ENCODE results near the gene A4GALT. TPM values are rescaled to one million over a fixed set of nuclear protein-coding genes. Genes with fewer than 3 reads are reported as not detected.
A peak's percentile ranks its signal among the peaks of the same experiment; 100 is the strongest.

The A4GALT gene
- total and polyA plus RNA-seq, 2 experiments from 2014 or later, result 7.0 to 16.2 TPM

- no peak for TF ChIP-seq CTCF (conservative IDR thresholded peaks at IDR 0.05; ENCODE audit: low read depth in 2 of 2)
These were observed 66.7 kb downstream of the A4GALT start (continued) for GRCh38 chr22:42653999-42654398.

- Histone ChIP-seq H3K9me2 (ENCODE audit: insufficient read depth) (no peaks in the 10 kb centered on the region), H3K79me2 (replicated peaks; ENCODE audit: insufficient read depth) (peaks cover 11% of the 10 kb centered on the region; the same call in 1 of the 2 replicates), H3K4me3 (no peak overlapping the region), H3K4me2 (no peak overlapping the region), H2AFZ (no peak overlapping the region), H3K27me3 (ENCODE audit: insufficient read depth) (no peaks in the 10 kb centered on the region), H3K27ac (ENCODE audit: low read depth) (no peak overlapping the region), H3K4me1 (ENCODE audit: insufficient read depth) (peaks cover 6% of the 10 kb centered on the region; the same call in 1 of the 2 replicates), H3F3A (replicated peaks; ENCODE audit: low read depth) (no peaks in the 10 kb centered on the region), H3K36me3 (ENCODE audit: insufficient read depth) (no peaks in the 10 kb centered on the region), H4K20me1 (replicated peaks; ENCODE audit: insufficient read depth) (no peaks in the 10 kb centered on the region)
- TF ChIP-seq JUNB (IDR thresholded peaks at IDR 0.05; ENCODE audit: unreplicated experiment), result no peak
- no peak for TF ChIP-seq REST (IDR thresholded peaks at IDR 0.05; ENCODE audit: unreplicated experiment)
- TF ChIP-seq EZH2phosphoT487 (IDR thresholded peaks at IDR 0.05; ENCODE audit: unreplicated experiment), result no peak
- TF ChIP-seq ZNF331 (CRISPR knock-in tag; IDR thresholded peaks at IDR 0.05; ENCODE audit: low read depth), result no peak
- Mint-ChIP-seq H3K36me3 (ENCODE audit: low read depth) (no peaks in the 10 kb centered on the region), H3K4me3 (no peak overlapping the region), H3K27me3 (ENCODE audit: insufficient read depth, low read depth, poor library complexity) (peaks cover 16% of the 10 kb centered on the region), H3K27ac (no peak overlapping the region), H3K9me3 (no peaks in the 10 kb centered on the region), H3K4me1 (peaks cover 8% of the 10 kb centered on the region)
- ATAC-seq (no peak), DNase-seq (ENCODE audit: low spot score) (peak; percentile 32)
These were observed 69.5 kb downstream of the A4GALT start for GRCh38 chr22:42651134-42651533.

- Histone ChIP-seq H4K20me1 (replicated peaks; ENCODE audit: insufficient read depth) (no peaks in the 10 kb centered on the region; the same call in 1 of the 2 replicates), H3K27ac (ENCODE audit: low read depth) (peak within 1 kb of the TSS; percentile 94), H3K79me2 (replicated peaks; ENCODE audit: insufficient read depth) (peaks cover 17% of the 10 kb centered on the region; the same call in 1 of the 2 replicates), H3K27me3 (ENCODE audit: insufficient read depth) (no peaks in the 10 kb centered on the region), H3K4me2 (peak within 1 kb of the TSS; percentile 88), H3K36me3 (ENCODE audit: insufficient read depth) (no peaks in the 10 kb centered on the region), H3K9me2 (ENCODE audit: insufficient read depth) (no peaks in the 10 kb centered on the region), H2AFZ (peak within 1 kb of the TSS; percentile 96), H3K4me1 (ENCODE audit: insufficient read depth) (peaks cover 13% of the 10 kb centered on the region), H3K4me3 (peak within 1 kb of the TSS; percentile 91), H3F3A (replicated peaks; ENCODE audit: low read depth) (no peaks in the 10 kb centered on the region)
- Mint-ChIP-seq H3K27me3 (ENCODE audit: insufficient read depth, low read depth, poor library complexity) (peaks cover 21% of the 10 kb centered on the region), H3K36me3 (ENCODE audit: low read depth) (no peaks in the 10 kb centered on the region), H3K4me3 (peak within 1 kb of the TSS; percentile 93), H3K9me3 (no peaks in the 10 kb centered on the region), H3K27ac (peak within 1 kb of the TSS; percentile 68), H3K4me1 (peaks cover 21% of the 10 kb centered on the region)
- TF ChIP-seq ZNF114 (CRISPR knock-in tag; IDR thresholded peaks at IDR 0.05) (0 out of 2 replicates have a peak, but pooled peaks have one; percentile 11), CREB1 (CRISPR knock-in tag; IDR thresholded peaks at IDR 0.05; ENCODE audit: low read depth) (peak; percentile 72; the same call in 1 of the 2 replicates), REST (IDR thresholded peaks at IDR 0.05; ENCODE audit: unreplicated experiment) (no peak), JUNB (IDR thresholded peaks at IDR 0.05; ENCODE audit: unreplicated experiment) (no peak)
- DNase-seq (ENCODE audit: low spot score) (peak; percentile 93), ATAC-seq (peak; percentile 88)
These were observed 71.2 kb downstream of the A4GALT start, which contains the start of gene CYB5R3 for GRCh38 chr22:42649246-42650099. CYB5R3 (minus strand) TSS chr22:42649392; CDS start chr22:42649315, 77 bp downstream.
